GM19351 (cell line): ENCODE results near the gene PLEKHM2.

Experiments
- ATAC-seq: cut with Tn5 transposase; IDR thresholded peaks from one replicate; pipeline ENCODE4 v1.9.1; 2021; ENCODE audit warnings: mild to moderate bottlenecking, moderate library complexity; ENCODE audit not compliant: unreplicated experiment

PLEKHM2 gene

GRCh38 chr1:15757016-15757543, 73.0 kb downstream of the PLEKHM2 start:
- ATAC-seq: no peak

- ATAC-seq: no peak
These were observed 73.6 kb downstream of the PLEKHM2 start for GRCh38 chr1:15757575-15758342.

- ATAC-seq: no peak
These were observed 74.3 kb downstream of the PLEKHM2 start, which contains the start of gene FBLIM1 for GRCh38 chr1:15758343-15758931. Gene FBLIM1 (plus strand): TSS chr1:15758795. CDS start chr1:15764984, 6,189 bp downstream.

GRCh38 chr1:15758953-15759661, 75.0 kb downstream of the PLEKHM2 start:
- ATAC-seq: no peak

GRCh38 chr1:15760520-15761211, 76.5 kb downstream of the PLEKHM2 start:
- no peak for ATAC-seq

GRCh38 chr1:15761366-15762128, 77.4 kb downstream of the PLEKHM2 start:
- ATAC-seq: no peak

- no peak for ATAC-seq
These were observed 78.4 kb downstream of the PLEKHM2 start for GRCh38 chr1:15762546-15762945.

- no peak for ATAC-seq
These were observed 80.2 kb downstream of the PLEKHM2 start for GRCh38 chr1:15764269-15764764.

GRCh38 chr1:15764890-15765289, 80.8 kb downstream of the PLEKHM2 start:
- no peak for ATAC-seq

- no peak for ATAC-seq
These were observed 81.5 kb downstream of the PLEKHM2 start for GRCh38 chr1:15765495-15766194.

GRCh38 chr1:15767941-15768340, 83.8 kb downstream of the PLEKHM2 start:
- ATAC-seq: no peak

GRCh38 chr1:15768388-15768787, 84.3 kb downstream of the PLEKHM2 start:
- no peak for ATAC-seq

- ATAC-seq: no peak
These were observed 86.3 kb downstream of the PLEKHM2 start for GRCh38 chr1:15770313-15770962.

- no peak for ATAC-seq
These were observed 87.9 kb downstream of the PLEKHM2 start for GRCh38 chr1:15771836-15772515.

GRCh38 chr1:15775706-15776105, 91.6 kb downstream of the PLEKHM2 start:
- ATAC-seq: no peak

GRCh38 chr1:15777909-15778707, 94.0 kb downstream of the PLEKHM2 start:
- no peak for ATAC-seq
